HEK293 (cell line): Measurements from ENCODE around the gene NUBP1.

Experiments used
- CTCF ChIA-PET: fragments of 350-600 bp; formaldehyde crosslinking; extraction: SDS; loops from one replicate; lab custom pipeline; 2021; ENCODE audit warnings: antibody characterized with exemption; lab: Yijun Ruan, JAX
- POLR2A ChIA-PET: fragments of 300-600 bp; formaldehyde crosslinking; extraction: SDS; loops from one replicate; lab custom pipeline; 2020; ENCODE audit warnings: antibody characterized with exemption, inconsistent platforms; lab: Yijun Ruan, JAX
- H3K27ac ChIP-seq: fragments of 200-500 bp; sonication (Bioruptor generic); 2 replicates; pipeline ENCODE4 v1.5.1; 2014; ENCODE audit warnings: low read depth, low read length, control low read depth, inconsistent platforms; ENCODE audit errors: extremely low read depth
- H3K36me3 ChIP-seq, 2 experiments: fragments of 200-500 bp in 1 of 2; sonication (Bioruptor generic) in 1 of 2; 1 replicate in 1 of 2; 2 replicates in 1 of 2; pipeline ENCODE4 v1.5.1; 2014 to 2017; ENCODE audit warnings: inconsistent platforms in 2 of 2, low read length in 2 of 2; ENCODE audit not compliant: control insufficient read depth in 2 of 2, insufficient read depth in 1 of 2
- H3K4me1 ChIP-seq: fragments of 200-500 bp; sonication (Bioruptor generic); 2 replicates; pipeline ENCODE4 v1.5.1; 2014; ENCODE audit warnings: mild to moderate bottlenecking, low read length, inconsistent platforms; ENCODE audit not compliant: control insufficient read depth, insufficient read depth
- H3K4me3 ChIP-seq: 2 replicates; pipeline ENCODE4 v1.5.1; 2011; ENCODE audit warnings: low read depth, mild to moderate bottlenecking, control low read depth, low read length, moderate library complexity
- H3K9me3 ChIP-seq: fragments of 200-500 bp; sonication (Bioruptor generic); 2 replicates; pipeline ENCODE4 v1.5.1; 2014; ENCODE audit warnings: low read depth, low read length, inconsistent platforms; ENCODE audit not compliant: control insufficient read depth, insufficient read depth
- HOXC10 ChIP-seq: sonication (generic); formaldehyde crosslinking; IDR thresholded peaks from 2 replicates; pipeline ENCODE4 v1.8.1; 2023; ENCODE audit warnings: mild to moderate bottlenecking, missing genetic modification reagents
- MZF1 ChIP-seq: fragments of 450-650 bp; formaldehyde crosslinking; IDR thresholded peaks from 2 replicates; pipeline ENCODE4 v1.5.1; 2017; ENCODE audit warnings: missing biosample characterization, missing genetic modification characterization, borderline replicate concordance
- YY1 ChIP-seq: fragments of 450-650 bp; formaldehyde crosslinking; IDR thresholded peaks from 2 replicates; pipeline ENCODE4 v1.5.1; 2018; ENCODE audit warnings: missing biosample characterization, missing genetic modification characterization
- ZBTB1 ChIP-seq: fragments of 450-650 bp; formaldehyde crosslinking; IDR thresholded peaks from 2 replicates; pipeline ENCODE4 v1.5.1; 2016; ENCODE audit warnings: missing biosample characterization, missing genetic modification characterization
- ZNF10 ChIP-seq: fragments of 450-650 bp; formaldehyde crosslinking; IDR thresholded peaks from 2 replicates; pipeline ENCODE4 v1.5.1; 2017; ENCODE audit warnings: missing biosample characterization, missing genetic modification characterization
- ZNF140 ChIP-seq: fragments of 450-650 bp; formaldehyde crosslinking; IDR thresholded peaks from 2 replicates; pipeline ENCODE4 v1.5.1; 2016; ENCODE audit warnings: missing biosample characterization, missing genetic modification characterization
- ZNF292 ChIP-seq: fragments of 450-650 bp; formaldehyde crosslinking; IDR thresholded peaks from 2 replicates; pipeline ENCODE4 v1.5.1; 2016; ENCODE audit warnings: low read depth, missing biosample characterization, missing genetic modification characterization, borderline replicate concordance
- ZNF658 ChIP-seq: fragments of 450-650 bp; formaldehyde crosslinking; IDR thresholded peaks from 2 replicates; pipeline ENCODE4; 2016; ENCODE audit warnings: missing biosample characterization, missing genetic modification characterization
- ZNF701 ChIP-seq: fragments of 450-650 bp; formaldehyde crosslinking; IDR thresholded peaks from 2 replicates; pipeline ENCODE4 v1.5.1; 2016; ENCODE audit warnings: missing biosample characterization, missing genetic modification characterization
- ZNF837 ChIP-seq: fragments of 450-650 bp; formaldehyde crosslinking; IDR thresholded peaks from 2 replicates; pipeline ENCODE4 v1.5.1; 2016; ENCODE audit warnings: missing biosample characterization, missing genetic modification characterization
- ZSCAN23 ChIP-seq: fragments of 450-650 bp; formaldehyde crosslinking; IDR thresholded peaks from 2 replicates; pipeline ENCODE4 v1.5.1; 2016; ENCODE audit warnings: missing biosample characterization, missing genetic modification characterization
- TF ChIP-seq, protein P1 (sequence below): fragments of 450-650 bp; formaldehyde crosslinking; IDR thresholded peaks from 2 replicates; pipeline ENCODE4 v1.5.1; 2016; ENCODE audit warnings: missing biosample characterization, missing genetic modification characterization
- TF ChIP-seq, protein P2 (sequence below): fragments of 450-650 bp; IDR thresholded peaks from 2 replicates; pipeline ENCODE4 v1.5.1; 2018; ENCODE audit warnings: missing biosample characterization, mild to moderate bottlenecking, missing genetic modification characterization
- TF ChIP-seq, protein P3 (sequence below): fragments of 450-650 bp; formaldehyde crosslinking; IDR thresholded peaks from 2 replicates; pipeline ENCODE4 v1.5.1; 2017; ENCODE audit warnings: missing biosample characterization, missing genetic modification characterization
- TF ChIP-seq, protein P4 (sequence below): IDR thresholded peaks from 2 replicates; pipeline ENCODE4 v1.6.1; 2011; ENCODE audit warnings: mild to moderate bottlenecking, low read depth, low read length, borderline replicate concordance
- TF ChIP-seq, protein P5 (sequence below): fragments of 450-650 bp; formaldehyde crosslinking; IDR thresholded peaks from 2 replicates; pipeline ENCODE4 v1.5.1; 2016; ENCODE audit warnings: missing biosample characterization, missing genetic modification characterization
- TF ChIP-seq, protein P6 (sequence below): fragments of 450-650 bp; formaldehyde crosslinking; IDR thresholded peaks from 2 replicates; pipeline ENCODE4 v1.5.1; 2016; ENCODE audit warnings: missing biosample characterization, missing genetic modification characterization

Gene NUBP1

DNA sequence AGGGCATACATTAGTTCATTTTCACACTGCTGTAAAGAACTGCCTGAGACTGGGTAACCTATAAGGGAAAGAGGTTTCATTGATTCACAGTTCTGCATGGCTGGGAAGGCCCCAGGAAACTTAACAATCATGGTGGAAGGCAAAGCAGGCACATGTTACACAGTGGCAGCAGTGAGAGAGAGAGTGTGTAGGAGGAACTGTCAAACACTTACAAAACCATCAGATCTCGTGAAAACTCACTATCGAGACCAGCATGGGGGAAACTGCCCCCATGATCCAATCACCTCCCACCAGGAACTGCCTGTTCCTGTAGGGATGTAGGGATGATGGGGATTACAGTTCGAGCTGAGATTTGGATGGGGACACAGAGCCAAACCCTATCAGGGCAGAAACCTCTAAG is 17.2 kb downstream of the NUBP1 start (continued):
- TF ChIP-seq YY1, result no peak
- TF ChIP-seq ZNF140 (tag by site-specific recombination), result no peak
- TF ChIP-seq HOXC10, result no peak
- TF ChIP-seq ZNF292 (tag by site-specific recombination), result no peak

DNA sequence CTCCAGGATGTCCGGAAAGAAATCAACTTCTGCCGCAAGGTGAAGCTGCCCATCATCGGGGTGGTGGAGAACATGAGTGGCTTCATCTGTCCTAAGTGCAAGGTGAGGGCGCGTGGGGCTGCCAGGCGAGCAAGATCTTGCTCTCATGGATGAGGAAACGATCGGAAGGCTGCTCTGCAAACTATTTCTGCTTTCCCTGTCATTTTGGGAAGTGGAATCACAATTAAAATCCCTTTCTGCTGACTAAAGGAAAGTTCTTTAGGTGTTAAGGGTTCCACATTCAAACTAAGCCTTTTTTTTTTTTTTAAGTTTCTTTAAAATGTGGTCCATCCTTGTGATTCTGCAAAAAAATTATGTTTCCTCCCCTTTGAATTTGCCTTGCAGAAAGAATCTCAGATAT is 17.7 kb downstream of the NUBP1 start:
- H3K9me3 ChIP-seq, result no peaks in the 10 kb centered on the region
- H3K4me3 ChIP-seq, result no peak overlapping the region
- POLR2A ChIA-PET, result no interaction called here
- H3K36me3 ChIP-seq, result peaks cover 8 to 89% of the 10 kb centered on the region in 2 experiments; a peak in 2 of 3 replicates
- no peak for TF ChIP-seq ZBTB1 (tag by site-specific recombination)
- TF ChIP-seq, all 188 proteins: peak for 0
- CTCF ChIA-PET, result interaction anchor here (0.6 kb wide), 1 partner anchor 18 kb away, joined by 4 read pairs; no protein-coding TSS in a partner anchor
- Histone ChIP-seq H3K4me1 (no peaks in the 10 kb centered on the region), H3K27ac (no peak overlapping the region)

DNA sequence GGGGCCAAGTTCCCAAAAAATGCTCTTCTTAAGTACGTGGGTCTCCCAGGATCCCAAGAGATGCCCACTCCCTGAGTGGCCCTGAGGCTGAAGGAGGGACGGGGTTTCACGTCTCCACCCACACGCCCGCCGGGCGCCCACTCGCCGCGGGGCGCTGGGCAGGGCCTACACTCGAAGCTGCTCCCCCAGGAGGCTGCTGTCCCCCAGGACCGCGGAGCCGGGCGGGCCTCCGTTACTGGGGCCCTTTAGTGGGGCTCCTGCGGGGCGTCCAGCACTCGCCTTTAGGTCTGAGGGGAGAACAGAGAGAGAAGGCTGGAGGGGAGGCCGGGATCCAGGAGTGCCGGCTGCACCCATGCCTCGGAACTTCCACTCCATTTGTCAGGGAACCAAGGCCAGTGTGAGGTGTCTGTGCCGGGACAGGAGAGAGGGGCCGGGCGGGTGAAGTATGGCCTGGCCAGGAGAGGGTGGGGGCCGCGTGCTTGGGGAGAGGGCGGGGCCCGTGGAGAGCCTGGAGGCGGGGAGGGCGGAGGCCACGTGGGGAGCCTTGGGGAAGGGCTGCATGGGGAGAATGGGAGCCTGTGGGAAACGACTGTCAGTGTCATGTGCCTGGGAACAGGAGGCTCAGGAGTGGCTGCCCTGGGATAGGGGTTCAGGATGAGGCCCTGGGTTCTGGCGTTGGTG is 18.8 kb downstream of the NUBP1 start:
- no peak overlapping the region for H3K4me3 ChIP-seq

More for the DNA sequence above, 18.8 kb downstream of the NUBP1 start:
- CTCF ChIA-PET, result no interaction called here
- no peak for TF ChIP-seq ZNF837
- TF ChIP-seq ZNF658 (tag by site-specific recombination), result no peak
- TF ChIP-seq, protein P1, sequence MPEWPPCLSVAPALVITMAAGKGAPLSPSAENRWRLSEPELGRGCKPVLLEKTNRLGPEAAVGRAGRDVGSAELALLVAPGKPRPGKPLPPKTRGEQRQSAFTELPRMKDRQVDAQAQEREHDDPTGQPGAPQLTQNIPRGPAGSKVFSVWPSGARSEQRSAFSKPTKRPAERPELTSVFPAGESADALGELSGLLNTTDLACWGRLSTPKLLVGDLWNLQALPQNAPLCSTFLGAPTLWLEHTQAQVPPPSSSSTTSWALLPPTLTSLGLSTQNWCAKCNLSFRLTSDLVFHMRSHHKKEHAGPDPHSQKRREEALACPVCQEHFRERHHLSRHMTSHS (tag by site-specific recombination), result no peak
- TF ChIP-seq, protein P2, sequence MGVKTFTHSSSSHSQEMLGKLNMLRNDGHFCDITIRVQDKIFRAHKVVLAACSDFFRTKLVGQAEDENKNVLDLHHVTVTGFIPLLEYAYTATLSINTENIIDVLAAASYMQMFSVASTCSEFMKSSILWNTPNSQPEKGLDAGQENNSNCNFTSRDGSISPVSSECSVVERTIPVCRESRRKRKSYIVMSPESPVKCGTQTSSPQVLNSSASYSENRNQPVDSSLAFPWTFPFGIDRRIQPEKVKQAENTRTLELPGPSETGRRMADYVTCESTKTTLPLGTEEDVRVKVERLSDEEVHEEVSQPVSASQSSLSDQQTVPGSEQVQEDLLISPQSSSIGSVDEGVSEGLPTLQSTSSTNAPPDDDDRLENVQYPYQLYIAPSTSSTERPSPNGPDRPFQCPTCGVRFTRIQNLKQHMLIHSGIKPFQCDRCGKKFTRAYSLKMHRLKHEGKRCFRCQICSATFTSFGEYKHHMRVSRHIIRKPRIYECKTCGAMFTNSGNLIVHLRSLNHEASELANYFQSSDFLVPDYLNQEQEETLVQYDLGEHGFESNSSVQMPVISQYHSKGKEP (tag by site-specific recombination), result no peak
- TF ChIP-seq, protein P3, sequence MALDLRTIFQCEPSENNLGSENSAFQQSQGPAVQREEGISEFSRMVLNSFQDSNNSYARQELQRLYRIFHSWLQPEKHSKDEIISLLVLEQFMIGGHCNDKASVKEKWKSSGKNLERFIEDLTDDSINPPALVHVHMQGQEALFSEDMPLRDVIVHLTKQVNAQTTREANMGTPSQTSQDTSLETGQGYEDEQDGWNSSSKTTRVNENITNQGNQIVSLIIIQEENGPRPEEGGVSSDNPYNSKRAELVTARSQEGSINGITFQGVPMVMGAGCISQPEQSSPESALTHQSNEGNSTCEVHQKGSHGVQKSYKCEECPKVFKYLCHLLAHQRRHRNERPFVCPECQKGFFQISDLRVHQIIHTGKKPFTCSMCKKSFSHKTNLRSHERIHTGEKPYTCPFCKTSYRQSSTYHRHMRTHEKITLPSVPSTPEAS (tag by site-specific recombination), result no peak
- TF ChIP-seq, protein P4, sequence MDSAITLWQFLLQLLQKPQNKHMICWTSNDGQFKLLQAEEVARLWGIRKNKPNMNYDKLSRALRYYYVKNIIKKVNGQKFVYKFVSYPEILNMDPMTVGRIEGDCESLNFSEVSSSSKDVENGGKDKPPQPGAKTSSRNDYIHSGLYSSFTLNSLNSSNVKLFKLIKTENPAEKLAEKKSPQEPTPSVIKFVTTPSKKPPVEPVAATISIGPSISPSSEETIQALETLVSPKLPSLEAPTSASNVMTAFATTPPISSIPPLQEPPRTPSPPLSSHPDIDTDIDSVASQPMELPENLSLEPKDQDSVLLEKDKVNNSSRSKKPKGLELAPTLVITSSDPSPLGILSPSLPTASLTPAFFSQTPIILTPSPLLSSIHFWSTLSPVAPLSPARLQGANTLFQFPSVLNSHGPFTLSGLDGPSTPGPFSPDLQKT, result no peak
- TF ChIP-seq, protein P5, sequence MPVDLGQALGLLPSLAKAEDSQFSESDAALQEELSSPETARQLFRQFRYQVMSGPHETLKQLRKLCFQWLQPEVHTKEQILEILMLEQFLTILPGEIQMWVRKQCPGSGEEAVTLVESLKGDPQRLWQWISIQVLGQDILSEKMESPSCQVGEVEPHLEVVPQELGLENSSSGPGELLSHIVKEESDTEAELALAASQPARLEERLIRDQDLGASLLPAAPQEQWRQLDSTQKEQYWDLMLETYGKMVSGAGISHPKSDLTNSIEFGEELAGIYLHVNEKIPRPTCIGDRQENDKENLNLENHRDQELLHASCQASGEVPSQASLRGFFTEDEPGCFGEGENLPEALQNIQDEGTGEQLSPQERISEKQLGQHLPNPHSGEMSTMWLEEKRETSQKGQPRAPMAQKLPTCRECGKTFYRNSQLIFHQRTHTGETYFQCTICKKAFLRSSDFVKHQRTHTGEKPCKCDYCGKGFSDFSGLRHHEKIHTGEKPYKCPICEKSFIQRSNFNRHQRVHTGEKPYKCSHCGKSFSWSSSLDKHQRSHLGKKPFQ (tag by site-specific recombination), result no peak
- no peak for TF ChIP-seq ZNF10
- TF ChIP-seq, protein P6, sequence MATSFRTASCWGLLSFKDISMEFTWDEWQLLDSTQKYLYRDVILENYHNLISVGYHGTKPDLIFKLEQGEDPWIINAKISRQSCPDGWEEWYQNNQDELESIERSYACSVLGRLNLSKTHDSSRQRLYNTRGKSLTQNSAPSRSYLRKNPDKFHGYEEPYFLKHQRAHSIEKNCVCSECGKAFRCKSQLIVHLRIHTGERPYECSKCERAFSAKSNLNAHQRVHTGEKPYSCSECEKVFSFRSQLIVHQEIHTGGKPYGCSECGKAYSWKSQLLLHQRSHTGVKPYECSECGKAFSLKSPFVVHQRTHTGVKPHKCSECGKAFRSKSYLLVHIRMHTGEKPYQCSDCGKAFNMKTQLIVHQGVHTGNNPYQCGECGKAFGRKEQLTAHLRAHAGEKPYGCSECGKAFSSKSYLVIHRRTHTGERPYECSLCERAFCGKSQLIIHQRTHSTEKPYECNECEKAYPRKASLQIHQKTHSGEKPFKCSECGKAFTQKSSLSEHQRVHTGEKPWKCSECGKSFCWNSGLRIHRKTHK, result no peak
- no peak for TF ChIP-seq ZNF701 (tag by site-specific recombination)
- TF ChIP-seq ZSCAN23 (tag by site-specific recombination), result no peak
- TF ChIP-seq MZF1 (tag by site-specific recombination), result no peak
- no peaks in the 10 kb centered on the region for H3K4me1 ChIP-seq
- POLR2A ChIA-PET, result no interaction called here
- H3K27ac ChIP-seq, result no peak overlapping the region
- H3K36me3 ChIP-seq, result peaks cover 4 to 86% of the 10 kb centered on the region in 2 experiments; a peak in 2 of 3 replicates
- no peaks in the 10 kb centered on the region for H3K9me3 ChIP-seq
